IPS-18a (cell line): ENCODE data around the gene DOCK11.

Experiments used
- H3K27ac ChIP-seq: one replicate; pipeline ENCODE4 v1.5.1; 2013; ENCODE audit warnings: low read length
- H3K27me3 ChIP-seq: one replicate; pipeline ENCODE4 v1.6.1; 2013; ENCODE audit warnings: mild to moderate bottlenecking, low read length; ENCODE audit not compliant: control insufficient read depth, insufficient read depth
- H3K36me3 ChIP-seq: one replicate; pipeline ENCODE4 v1.6.1; 2013; ENCODE audit warnings: low read depth, low read length; ENCODE audit not compliant: control insufficient read depth
- H3K4me1 ChIP-seq: one replicate; pipeline ENCODE4 v1.6.1; 2013; ENCODE audit warnings: low read depth, low read length; ENCODE audit not compliant: control insufficient read depth
- H3K4me3 ChIP-seq: one replicate; pipeline ENCODE4 v1.5.1; 2013; ENCODE audit warnings: low read length
- H3K9ac ChIP-seq: one replicate; pipeline ENCODE4 v1.6.1; 2013; ENCODE audit warnings: mild to moderate bottlenecking, low read length, moderate library complexity
- H3K9me3 ChIP-seq: one replicate; pipeline ENCODE4 v1.6.1; 2013; ENCODE audit warnings: low read depth, low read length; ENCODE audit not compliant: control insufficient read depth

DOCK11 gene

GRCh38 chrX:118503260-118504041 is 7.8 kb downstream of the DOCK11 start:
- no peaks in the 10 kb centered on the region for H3K4me1 ChIP-seq
- H3K27ac ChIP-seq: no peak overlapping the region
- H3K9me3 ChIP-seq: peaks cover 10% of the 10 kb centered on the region
- no peak overlapping the region for H3K4me3 ChIP-seq
- peaks cover 6% of the 10 kb centered on the region for H3K27me3 ChIP-seq
- H3K36me3 ChIP-seq: no peaks in the 10 kb centered on the region
- H3K9ac ChIP-seq: no peak overlapping the region

DNA sequence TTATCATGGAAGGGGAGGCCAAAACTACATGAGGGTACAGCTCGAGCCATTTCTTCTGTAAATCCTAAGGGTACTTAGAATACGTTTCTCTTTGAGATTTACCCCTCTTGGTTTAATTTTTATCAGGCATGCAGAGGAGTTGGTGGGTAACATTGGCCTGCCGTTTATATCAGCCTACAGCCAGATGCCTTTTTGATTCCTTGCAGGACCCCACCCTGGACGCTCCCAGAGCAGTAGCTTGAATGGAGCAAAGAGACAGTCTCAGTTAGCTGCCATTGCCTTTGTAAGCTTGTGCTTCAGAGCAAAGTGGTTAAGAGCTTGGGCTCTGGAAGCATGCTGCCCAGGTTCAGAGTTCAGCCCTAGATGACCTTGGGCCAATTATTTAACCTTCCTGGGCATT is 9.0 kb downstream of the DOCK11 start:
- H3K27ac ChIP-seq: no peak overlapping the region
- H3K4me3 ChIP-seq: no peak overlapping the region
- peaks cover 10% of the 10 kb centered on the region for H3K9me3 ChIP-seq
- no peaks in the 10 kb centered on the region for H3K4me1 ChIP-seq
- H3K27me3 ChIP-seq: no peaks in the 10 kb centered on the region
- no peak overlapping the region for H3K9ac ChIP-seq
- H3K36me3 ChIP-seq: no peaks in the 10 kb centered on the region

DNA sequence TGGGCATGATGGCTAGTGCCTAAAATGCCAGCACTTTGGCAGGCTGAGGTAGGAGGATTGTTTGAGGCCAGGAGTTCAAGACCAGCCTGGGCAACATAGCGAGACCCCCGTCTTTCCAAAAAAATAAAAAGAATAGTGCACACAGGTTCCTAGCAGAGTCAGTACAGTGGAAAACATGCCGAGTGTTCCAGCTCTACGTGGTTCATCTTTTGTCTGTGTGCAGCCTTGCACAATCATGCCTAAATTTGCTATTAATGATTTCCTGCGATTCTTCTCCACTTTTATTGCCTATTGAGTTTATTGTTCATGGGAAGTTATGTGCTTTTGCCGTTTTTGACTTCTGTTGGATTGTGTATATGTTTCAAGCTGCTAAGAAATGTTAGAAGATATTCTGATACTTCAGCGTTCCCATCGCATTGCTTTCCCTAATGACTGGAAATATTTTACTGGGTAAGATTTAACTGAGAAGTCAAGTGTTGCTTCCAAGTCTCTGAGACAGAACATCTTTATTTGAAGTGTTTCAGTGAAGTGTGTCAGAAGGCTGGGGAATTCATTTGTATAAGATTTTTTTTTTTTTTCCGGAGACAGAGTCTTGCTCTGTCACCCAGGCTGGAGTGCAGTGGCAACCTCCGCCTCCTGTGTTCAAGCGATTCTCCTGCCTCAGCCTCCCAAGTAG is 11.3 kb downstream of the DOCK11 start:
- no peaks in the 10 kb centered on the region for H3K4me1 ChIP-seq

DNA sequence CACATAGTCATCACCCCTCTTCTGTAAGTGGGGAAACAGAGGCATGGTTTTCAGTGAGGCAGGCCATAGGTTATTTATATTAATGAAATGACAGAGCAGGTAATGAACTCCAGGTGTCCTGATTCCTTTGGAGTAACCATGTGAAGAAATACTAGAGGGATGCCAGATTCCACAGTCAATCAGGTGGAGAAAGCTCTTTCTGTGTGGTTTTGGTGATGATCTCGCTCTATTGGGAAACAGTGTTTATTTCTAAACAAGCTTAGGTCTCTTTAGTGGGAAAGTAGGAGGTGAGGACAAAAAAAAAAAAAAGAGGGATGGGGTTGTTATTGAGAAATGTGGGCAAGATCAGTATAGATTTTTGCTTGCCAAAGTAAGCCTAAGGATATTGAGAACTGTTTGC is 12.2 kb downstream of the DOCK11 start:
- Histone ChIP-seq H3K4me1 (no peaks in the 10 kb centered on the region), H3K4me3 (no peak overlapping the region), H3K27me3 (no peaks in the 10 kb centered on the region), H3K9ac (no peak overlapping the region), H3K27ac (no peak overlapping the region), H3K36me3 (no peaks in the 10 kb centered on the region), H3K9me3 (peaks cover 10% of the 10 kb centered on the region)

More for the DNA sequence above, 11.3 kb downstream of the DOCK11 start:
- no peak overlapping the region for H3K4me3 ChIP-seq
- H3K36me3 ChIP-seq: no peaks in the 10 kb centered on the region
- no peaks in the 10 kb centered on the region for H3K27me3 ChIP-seq
- H3K9ac ChIP-seq: no peak overlapping the region
- no peak overlapping the region for H3K27ac ChIP-seq
- H3K9me3 ChIP-seq: peaks cover 10% of the 10 kb centered on the region

DNA sequence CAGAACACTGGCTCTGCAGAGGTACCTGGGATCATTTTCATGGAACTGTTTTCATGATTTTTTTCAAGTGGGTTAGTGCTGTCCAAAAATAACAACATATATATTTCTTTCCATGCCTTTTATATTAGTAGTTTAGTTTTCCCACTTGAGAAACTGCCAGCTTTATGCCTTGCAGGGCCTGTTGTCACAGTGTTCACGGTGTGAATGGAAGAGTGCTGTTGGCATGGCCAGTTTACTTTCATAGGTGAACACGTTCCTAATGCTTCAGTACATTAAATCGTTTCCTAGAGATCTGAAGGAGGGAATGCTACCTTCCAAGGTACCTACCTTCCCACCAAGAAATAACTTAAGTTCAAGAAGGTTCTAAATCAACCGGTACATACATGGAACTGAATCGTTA is 12.6 kb downstream of the DOCK11 start:
- no peaks in the 10 kb centered on the region for H3K36me3 ChIP-seq
- no peaks in the 10 kb centered on the region for H3K27me3 ChIP-seq
- no peak overlapping the region for H3K4me3 ChIP-seq
- H3K4me1 ChIP-seq: no peaks in the 10 kb centered on the region
- H3K9ac ChIP-seq: no peak overlapping the region
- peaks cover 10% of the 10 kb centered on the region for H3K9me3 ChIP-seq
- no peak overlapping the region for H3K27ac ChIP-seq

- Histone ChIP-seq H3K27me3 (no peaks in the 10 kb centered on the region), H3K4me1 (no peaks in the 10 kb centered on the region), H3K36me3 (no peaks in the 10 kb centered on the region), H3K4me3 (no peak overlapping the region), H3K27ac (no peak overlapping the region), H3K9ac (no peak overlapping the region), H3K9me3 (peaks cover 10% of the 10 kb centered on the region)
Measured at GRCh38 chrX:118508635-118509034, 13.0 kb downstream of the DOCK11 start.

- Histone ChIP-seq H3K36me3 (no peaks in the 10 kb centered on the region), H3K9me3 (peaks cover 5% of the 10 kb centered on the region), H3K9ac (no peak overlapping the region), H3K27me3 (no peaks in the 10 kb centered on the region), H3K4me1 (no peaks in the 10 kb centered on the region), H3K27ac (no peak overlapping the region), H3K4me3 (no peak overlapping the region)
Measured at GRCh38 chrX:118510111-118510510, 14.5 kb downstream of the DOCK11 start.

- Histone ChIP-seq H3K9ac (no peak overlapping the region), H3K4me1 (no peaks in the 10 kb centered on the region), H3K4me3 (no peak overlapping the region), H3K9me3 (peaks cover 6% of the 10 kb centered on the region), H3K27me3 (no peaks in the 10 kb centered on the region), H3K36me3 (no peaks in the 10 kb centered on the region), H3K27ac (no peak overlapping the region)
Measured at GRCh38 chrX:118513120-118513898, 17.7 kb downstream of the DOCK11 start.

GRCh38 chrX:118519411-118520215 is 24.0 kb downstream of the DOCK11 start:
- Histone ChIP-seq H3K36me3 (no peaks in the 10 kb centered on the region), H3K27ac (no peak overlapping the region), H3K4me3 (no peak overlapping the region), H3K4me1 (no peaks in the 10 kb centered on the region), H3K27me3 (no peaks in the 10 kb centered on the region), H3K9ac (no peak overlapping the region), H3K9me3 (peaks cover 21% of the 10 kb centered on the region)

DNA sequence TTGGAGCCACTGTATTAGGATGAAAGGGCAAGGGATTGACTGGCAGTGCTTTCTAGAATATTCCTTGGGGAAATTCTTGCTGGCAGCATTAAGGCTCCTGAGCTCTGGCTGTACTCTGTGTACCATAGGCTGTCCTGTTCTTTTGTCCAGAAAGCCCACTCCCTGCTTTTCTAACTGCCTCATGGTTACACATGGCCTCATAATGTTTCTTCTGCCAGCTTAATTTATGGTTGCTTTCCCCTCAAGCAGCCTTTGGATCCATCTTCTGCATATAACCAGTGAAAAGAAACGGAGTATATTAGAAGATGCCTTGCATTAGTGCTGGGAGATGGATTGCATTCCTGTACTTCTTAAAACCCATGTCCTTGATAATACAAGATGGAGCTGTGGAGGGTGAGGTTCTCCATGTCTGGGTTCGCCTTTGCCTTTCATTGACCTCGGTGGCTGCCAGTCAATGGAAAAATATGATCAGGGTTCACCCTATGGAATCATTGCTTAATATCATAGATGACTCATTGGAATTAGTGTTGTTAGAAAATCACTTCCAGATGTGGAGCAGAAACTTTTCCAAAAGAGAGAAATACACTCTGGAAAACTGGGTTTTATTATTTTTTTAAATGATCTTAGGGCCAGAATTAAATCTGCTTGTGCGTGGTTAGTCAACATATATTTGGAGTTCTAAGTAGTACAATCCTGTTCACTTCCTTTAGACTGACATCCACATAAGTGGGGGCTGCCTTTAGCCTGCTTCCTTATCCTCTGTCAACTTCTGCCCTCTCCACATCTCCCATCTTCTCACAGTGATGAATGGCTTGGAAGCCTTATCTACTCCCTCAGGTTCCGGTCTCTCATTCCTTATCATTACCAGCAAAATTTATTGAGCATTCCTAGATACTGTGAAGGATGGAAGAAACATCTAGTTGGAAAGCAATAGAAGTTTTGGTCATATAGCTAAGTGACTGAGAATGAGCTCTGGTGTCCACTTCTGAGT is 24.9 kb downstream of the DOCK11 start:
- H3K27me3 ChIP-seq: no peaks in the 10 kb centered on the region
- H3K4me3 ChIP-seq: no peak overlapping the region
- H3K36me3 ChIP-seq: no peaks in the 10 kb centered on the region
- H3K27ac ChIP-seq: no peak overlapping the region
- H3K9ac ChIP-seq: no peak overlapping the region
- H3K9me3 ChIP-seq: peaks cover 18% of the 10 kb centered on the region
- H3K4me1 ChIP-seq: no peaks in the 10 kb centered on the region
